Measurements from ENCODE around the gene TBC1D3B.
A peak's percentile ranks its signal among the peaks of the same experiment; 100 is the strongest.
"Not testable (repeated sequence)": the region's sequence is repeated elsewhere in the genome, so short reads cannot be mapped to it uniquely, and the experiment has no call there.

The TBC1D3B gene

GRCh38 chr17:36168836-36169235 is 7.6 kb downstream of the TBC1D3B start:
- DNase-seq: not testable (repeated sequence)

- DNase-seq: peak; percentile 86 to 93
Observed at GRCh38 chr17:36153895-36154610, 22.4 kb downstream of the TBC1D3B start.

- DNase-seq: peak; percentile 35 to 48
Observed at GRCh38 chr17:36152639-36153120, 23.8 kb downstream of the TBC1D3B start.

- DNase-seq: no peak
Observed at GRCh38 chr17:36151891-36152638, 24.4 kb downstream of the TBC1D3B start.

GRCh38 chr17:36149296-36149820 is 27.1 kb downstream of the TBC1D3B start:
- peak; percentile 81 to 82 for DNase-seq

GRCh38 chr17:36148559-36149295 is 27.7 kb downstream of the TBC1D3B start:
- peak; percentile 64 to 97 for DNase-seq

- no peak for DNase-seq
Observed at GRCh38 chr17:36147601-36148000, 28.8 kb downstream of the TBC1D3B start.

- no peak for DNase-seq
Observed at GRCh38 chr17:36144981-36145729, 31.3 kb downstream of the TBC1D3B start.

GRCh38 chr17:36144014-36144413 is 32.4 kb downstream of the TBC1D3B start:
- peak; percentile 87 to 94 for DNase-seq

- DNase-seq: no peak
Observed at GRCh38 chr17:36142806-36143205, 33.6 kb downstream of the TBC1D3B start.

- no peak for DNase-seq
Observed at GRCh38 chr17:36142235-36142634, 34.2 kb downstream of the TBC1D3B start.

GRCh38 chr17:36136439-36136838 is 40.0 kb downstream of the TBC1D3B start:
- no peak for DNase-seq

- DNase-seq: no peak
Observed at GRCh38 chr17:36136036-36136435, 40.4 kb downstream of the TBC1D3B start.

GRCh38 chr17:36135465-36135864 is 41.0 kb downstream of the TBC1D3B start:
- DNase-seq: peak in 1 of 2 donors; percentile 38

- DNase-seq: peak; percentile 66 to 83
Observed at GRCh38 chr17:36133602-36134236, 42.7 kb downstream of the TBC1D3B start.

GRCh38 chr17:36132421-36132831 is 44.0 kb downstream of the TBC1D3B start:
- DNase-seq: peak; percentile 79 to 86

- no peak for DNase-seq
Observed at GRCh38 chr17:36131931-36132330, 44.5 kb downstream of the TBC1D3B start.

- peak; percentile 89 to 92 for DNase-seq
Observed at GRCh38 chr17:36131421-36131820, 45.0 kb downstream of the TBC1D3B start.

GRCh38 chr17:36130346-36130745 is 46.1 kb downstream of the TBC1D3B start:
- DNase-seq: peak; percentile 59 to 71

- DNase-seq: no peak
Observed at GRCh38 chr17:36129616-36130015, 46.8 kb downstream of the TBC1D3B start.

GRCh38 chr17:36128411-36128978 is 47.9 kb downstream of the TBC1D3B start:
- DNase-seq: no peak
